ENCODE measurements around the gene LIN7A.

GRCh38 chr12:80862531-80862930, 75.2 kb downstream of the LIN7A start:
- TF ChIP-seq CTCF (IDR thresholded peaks at IDR 0.05) (no peak), POLR2A (IDR thresholded peaks at IDR 0.05) (no peak)

All from heart left ventricle (tissue), 13 donors.